HG02870 (cell line): ENCODE results near the gene BRICD5.

ENCODE experiments used
- ATAC-seq: cut with Tn5 transposase; IDR thresholded peaks from one replicate; pipeline ENCODE4 v1.9.1; 2021; ENCODE audit warnings: mild to moderate bottlenecking, moderate library complexity; ENCODE audit not compliant: unreplicated experiment

BRICD5 gene

DNA sequence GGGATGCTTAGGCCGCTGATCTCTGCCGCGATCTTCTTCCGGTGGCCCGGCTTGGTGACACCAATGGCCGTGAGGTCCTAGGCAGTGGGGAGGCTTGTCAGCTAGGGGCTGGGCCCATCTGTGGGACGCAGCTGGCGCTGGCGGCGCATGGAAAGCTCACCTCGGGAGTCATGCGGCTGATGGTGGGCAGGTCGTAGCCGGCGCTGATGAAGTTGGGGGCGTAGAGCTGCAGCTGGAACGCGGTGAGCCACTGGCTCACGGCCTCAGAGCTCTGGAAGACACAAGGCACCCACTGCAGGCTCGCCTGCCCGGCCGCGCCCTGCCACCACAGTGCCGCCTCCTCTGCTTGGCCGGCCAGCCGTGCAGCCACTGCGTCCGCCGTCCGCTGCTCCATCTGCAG lies 27.0 kb downstream of the BRICD5 start:
- ATAC-seq, result no peak

DNA sequence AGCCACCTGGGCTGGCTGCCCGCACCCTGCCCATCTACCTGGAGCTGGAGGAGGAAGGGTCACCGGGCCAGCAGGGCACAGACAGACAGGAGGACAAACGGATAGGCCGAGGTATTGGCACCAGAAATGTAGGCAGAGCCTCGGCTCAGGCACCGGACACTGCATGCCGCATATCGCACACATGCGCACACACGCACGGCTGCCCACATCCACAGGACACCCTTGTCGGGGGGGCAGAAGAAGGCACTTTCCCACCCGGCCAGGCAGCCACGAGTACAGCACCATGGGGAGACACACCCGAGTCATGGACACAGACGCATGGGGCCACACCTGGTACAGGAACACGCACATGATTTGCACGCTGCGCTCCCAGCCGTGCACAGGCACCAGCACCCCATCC lies 28.7 kb downstream of the BRICD5 start:
- ATAC-seq, result no peak

GRCh38 chr16:2180962-2181923 lies 29.4 kb downstream of the BRICD5 start:
- no peak for ATAC-seq

DNA sequence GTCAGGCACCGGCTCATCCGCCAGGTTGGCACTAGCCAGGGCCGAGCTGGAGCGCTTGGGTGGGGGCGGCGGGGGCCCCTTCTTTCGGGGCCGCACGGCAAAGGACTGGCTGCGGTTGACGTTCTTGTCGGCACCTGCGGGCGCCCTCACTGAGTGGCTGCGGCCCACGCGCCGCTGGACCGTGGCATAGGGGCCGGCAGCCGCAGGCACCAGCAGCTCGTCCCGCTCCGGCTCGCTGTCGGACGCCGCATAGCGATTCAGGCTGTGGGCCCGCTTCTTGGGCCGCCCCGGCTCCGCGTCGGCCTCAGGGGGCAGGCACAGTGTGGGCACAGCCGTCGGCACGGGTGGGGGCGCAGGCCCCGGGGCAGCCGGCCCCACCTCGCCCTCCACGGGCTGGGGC lies 30.2 kb downstream of the BRICD5 start:
- ATAC-seq, result no peak

- ATAC-seq, result no peak
These were observed 31.1 kb downstream of the BRICD5 start for GRCh38 chr16:2179576-2179975.

DNA sequence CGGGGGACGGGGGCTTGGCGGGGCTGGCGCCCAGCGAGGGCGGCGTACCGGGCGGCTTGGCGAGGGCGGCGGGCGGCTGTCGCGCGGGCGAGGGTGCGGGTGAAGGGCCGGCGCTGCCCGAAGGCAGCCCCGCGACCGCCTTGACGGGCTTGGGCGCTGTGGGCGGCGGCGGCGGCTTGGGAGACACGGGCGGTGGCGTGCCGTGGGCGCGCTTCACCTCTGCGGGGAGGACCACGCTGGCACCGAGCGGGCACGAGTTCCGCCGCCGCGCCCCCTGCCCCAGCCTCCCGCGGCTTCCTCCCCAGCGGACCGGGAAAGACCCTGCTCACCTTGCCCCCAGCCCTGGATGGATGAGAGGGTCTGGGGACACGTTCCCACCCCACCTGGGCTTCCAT lies 31.6 kb downstream of the BRICD5 start:
- ATAC-seq, result no peak

GRCh38 chr16:2178321-2179106 lies 32.1 kb downstream of the BRICD5 start:
- ATAC-seq, result no peak

DNA sequence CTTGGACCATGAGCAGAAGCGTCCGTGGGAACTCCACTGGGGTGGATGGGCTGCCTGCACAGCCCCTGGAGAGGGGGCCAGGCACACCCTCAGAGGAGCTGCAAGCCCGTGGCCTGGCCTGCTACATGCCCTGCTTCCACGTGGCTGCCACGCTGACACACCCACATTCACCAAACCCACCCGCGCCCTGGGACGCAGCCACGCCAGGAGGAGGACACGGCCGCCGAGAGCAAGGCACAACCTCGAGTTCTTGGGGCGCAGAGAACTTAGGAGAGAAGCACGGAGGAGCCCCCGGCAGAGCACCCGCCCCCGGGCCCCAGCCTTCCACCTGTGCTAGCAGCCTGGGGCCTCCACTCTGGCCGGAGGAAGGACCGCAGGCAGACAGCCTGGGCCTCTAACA lies 33.1 kb downstream of the BRICD5 start:
- no peak for ATAC-seq

DNA sequence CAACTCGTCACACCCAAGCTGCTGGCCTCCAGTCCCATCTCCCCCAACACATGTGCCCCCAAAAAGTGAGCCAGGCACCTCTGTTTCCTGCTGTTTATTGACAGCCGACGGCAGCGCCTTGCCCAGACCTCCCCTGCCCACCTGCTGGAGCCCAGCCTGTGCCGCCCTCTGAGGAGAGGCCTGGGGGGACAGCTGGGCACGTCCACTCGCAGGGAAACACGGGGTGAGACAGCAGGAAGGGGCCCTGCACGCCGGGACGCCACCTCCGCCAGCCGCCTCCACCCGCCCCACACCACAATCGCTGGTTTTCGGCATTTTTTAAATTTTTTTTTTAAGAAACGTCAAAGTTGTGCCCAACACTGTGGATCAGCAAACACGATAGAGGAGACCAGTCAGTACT lies 33.6 kb downstream of the BRICD5 start:
- no peak for ATAC-seq

DNA sequence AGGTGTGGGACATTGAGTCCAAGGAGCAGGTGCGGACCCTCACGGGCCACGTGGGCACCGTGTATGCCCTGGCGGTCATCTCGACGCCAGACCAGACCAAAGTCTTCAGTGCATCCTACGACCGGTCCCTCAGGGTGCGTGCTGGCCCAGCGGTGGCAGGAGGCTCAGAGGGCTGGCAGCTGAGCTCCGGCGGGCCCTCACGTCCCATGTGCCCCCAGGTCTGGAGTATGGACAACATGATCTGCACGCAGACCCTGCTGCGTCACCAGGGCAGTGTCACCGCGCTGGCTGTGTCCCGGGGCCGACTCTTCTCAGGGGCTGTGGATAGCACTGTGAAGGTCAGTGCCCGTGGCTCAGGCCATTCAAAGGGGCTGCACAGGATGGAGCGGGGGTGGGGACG lies 34.6 kb downstream of the BRICD5 start:
- ATAC-seq, result no peak

DNA sequence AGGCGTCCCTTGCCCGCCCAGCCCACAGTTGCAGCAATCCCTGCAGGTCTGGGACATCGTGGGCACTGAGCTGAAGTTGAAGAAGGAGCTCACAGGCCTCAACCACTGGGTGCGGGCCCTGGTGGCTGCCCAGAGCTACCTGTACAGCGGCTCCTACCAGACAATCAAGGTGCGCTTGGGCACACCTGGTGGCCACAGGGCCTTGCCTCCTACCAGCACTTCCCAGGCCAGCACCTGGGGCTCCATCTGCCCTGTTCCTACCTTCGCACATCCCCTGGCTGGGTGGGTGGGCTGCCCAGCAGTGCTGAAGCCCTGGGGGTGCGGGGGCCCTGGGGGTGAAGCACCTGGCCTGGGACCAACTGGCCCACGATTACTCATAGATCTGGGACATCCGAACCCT lies 35.2 kb downstream of the BRICD5 start:
- ATAC-seq, result no peak

DNA sequence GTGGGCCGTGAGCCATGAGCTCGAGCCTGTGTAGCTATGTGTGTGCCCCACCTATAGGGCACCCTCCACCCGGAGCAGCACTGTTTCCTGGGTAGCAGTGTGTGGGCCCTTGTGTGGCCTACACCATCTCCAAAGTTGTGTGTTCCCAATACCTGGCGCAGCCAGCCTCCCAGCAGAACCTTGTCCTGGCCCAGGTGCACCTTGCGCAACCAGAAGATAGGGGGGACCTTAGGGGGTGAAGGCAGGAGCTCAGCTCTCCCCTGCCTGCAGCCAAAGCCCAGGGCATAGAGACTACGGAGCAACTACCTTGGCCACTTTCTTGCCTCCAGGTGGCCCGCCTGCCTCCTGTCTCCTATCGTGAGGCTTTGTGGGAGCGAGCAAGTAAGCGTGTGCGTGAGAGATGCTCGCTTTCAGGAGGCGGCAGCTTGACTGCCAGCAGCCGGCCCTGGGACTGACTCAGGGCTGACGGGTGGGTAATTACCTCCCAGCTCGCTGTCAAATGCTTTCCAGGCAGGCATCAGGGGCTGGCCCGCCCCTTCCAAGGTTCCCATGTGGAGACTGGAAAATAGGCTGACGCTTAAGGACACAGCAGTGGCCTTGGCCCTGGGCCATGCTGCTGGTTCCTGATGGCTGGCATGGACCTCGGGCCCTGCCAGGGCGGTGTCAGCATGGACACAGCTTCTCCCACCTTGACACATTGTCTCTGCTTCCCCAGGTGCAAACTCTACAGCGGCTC lies 36.1 kb downstream of the BRICD5 start:
- no peak for ATAC-seq

GRCh38 chr16:2173916-2174315 lies 36.7 kb downstream of the BRICD5 start:
- ATAC-seq, result no peak

DNA sequence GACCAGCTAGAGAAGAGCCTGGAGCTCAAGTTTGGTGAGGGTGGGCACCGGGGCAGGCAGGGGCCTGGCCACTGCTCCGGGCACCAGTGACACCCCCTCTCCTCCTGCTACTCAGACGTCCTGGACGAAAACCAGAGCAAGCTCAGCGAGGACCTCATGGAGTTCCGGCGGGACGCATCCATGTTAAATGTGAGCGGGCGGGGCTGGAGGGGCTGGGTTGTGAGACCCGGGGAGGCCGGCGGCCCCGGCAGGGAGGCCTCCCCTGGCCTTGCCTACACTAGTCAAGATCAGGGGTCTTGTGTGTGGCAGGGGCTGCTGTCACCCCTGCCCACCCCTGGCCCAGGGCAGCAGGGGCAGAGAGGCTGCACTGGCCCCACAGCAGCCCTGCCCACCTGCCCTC lies 37.3 kb downstream of the BRICD5 start:
- ATAC-seq, result no peak

GRCh38 chr16:2172688-2173335 lies 37.9 kb downstream of the BRICD5 start:
- ATAC-seq, result no peak

GRCh38 chr16:2171601-2172178 lies 39.0 kb downstream of the BRICD5 start:
- no peak for ATAC-seq

DNA sequence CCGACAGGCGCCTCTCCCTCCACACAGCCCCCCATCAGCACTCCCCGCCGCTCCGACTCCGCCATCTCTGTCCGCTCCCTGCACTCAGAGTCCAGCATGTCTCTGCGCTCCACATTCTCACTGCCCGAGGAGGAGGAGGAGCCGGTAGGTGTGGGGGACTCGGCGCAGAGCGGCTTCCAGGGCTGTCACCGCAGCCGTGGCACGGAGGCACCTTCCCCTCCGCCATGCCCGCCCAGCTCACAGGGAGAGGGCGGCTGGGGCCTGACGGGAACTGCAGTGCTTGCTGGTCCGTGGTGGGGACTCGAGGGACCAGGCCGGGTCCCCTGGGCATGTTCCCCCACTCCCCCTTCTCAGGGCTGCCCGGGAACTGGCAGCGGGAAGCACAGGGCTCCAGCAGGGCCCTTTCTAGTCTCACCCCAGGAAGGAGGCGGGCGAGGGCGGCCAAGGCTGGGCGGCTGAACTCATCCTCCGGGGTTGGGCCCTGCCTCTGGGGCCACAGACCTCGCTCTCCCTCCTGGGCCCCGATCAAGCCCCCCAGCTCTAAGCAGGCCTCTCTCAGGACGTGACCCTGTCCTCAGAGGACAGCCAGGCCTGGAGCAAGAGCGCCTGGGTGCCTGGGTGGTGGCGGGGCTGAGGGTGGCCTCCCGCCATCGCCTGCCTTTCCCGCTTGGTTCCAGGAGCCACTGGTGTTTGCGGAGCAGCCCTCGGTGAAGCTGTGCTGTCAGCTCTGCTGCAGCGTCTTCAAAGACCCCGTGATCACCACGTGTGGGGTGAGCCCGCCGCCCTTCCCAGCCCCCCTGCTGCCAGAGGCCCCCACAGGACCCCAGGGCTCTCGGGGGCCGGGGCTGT lies 39.9 kb downstream of the BRICD5 start:
- no peak for ATAC-seq

- ATAC-seq, result no peak
These were observed 40.6 kb downstream of the BRICD5 start for GRCh38 chr16:2170080-2170479.

DNA sequence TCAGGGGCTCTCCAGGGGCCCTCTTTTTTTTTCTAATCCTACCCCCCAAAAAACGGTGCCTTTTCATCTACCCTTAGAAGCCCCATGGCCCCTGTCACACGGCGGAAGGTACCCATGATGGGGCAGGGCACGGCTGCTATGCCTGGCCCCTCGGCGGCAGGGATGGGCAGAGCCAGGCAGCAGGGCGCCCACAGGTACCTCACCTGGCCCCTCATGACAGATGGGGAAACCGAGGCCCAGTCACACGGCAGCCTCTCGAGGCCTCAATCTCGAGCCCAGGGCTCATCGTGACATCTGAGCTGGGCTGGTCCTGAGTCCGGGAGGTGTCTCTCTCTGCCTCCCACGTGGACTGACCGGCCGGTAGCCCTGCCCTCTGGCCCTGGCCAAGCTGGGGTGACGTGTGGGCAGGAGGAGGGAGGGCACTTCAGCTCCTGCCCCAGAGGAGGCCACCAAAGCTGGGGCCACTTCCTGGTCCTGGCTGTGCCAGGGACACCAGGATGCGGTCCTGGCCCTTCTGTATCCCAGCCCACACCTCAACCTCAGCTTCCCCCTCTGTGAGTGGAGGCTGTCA lies 43.5 kb downstream of the BRICD5 start:
- ATAC-seq, result no peak
